GM19372 (cell line): ENCODE results near the gene TEN1.
A peak's percentile ranks its signal among the peaks of the same experiment; 100 is the strongest.
"Not testable (repeated sequence)": the region's sequence is repeated elsewhere in the genome, so short reads cannot be mapped to it uniquely, and the experiment has no call there.

Experiments used
- ATAC-seq: cut with Tn5 transposase; IDR thresholded peaks from one replicate; pipeline ENCODE4 v1.9.1; 2021; ENCODE audit warnings: mild to moderate bottlenecking, low read depth, moderate library complexity; ENCODE audit not compliant: unreplicated experiment

The TEN1 gene

GRCh38 chr17:75978938-75979704 is at the start of gene TEN1, which contains the start of gene ACOX1:
TEN1 (plus strand) TSS chr17:75979240; CDS start chr17:75986193, 6,953 bp downstream.
ACOX1 (minus strand) TSS chr17:75979166; CDS start chr17:75979073, 93 bp downstream.
- ATAC-seq = peak; percentile 87

- no peak for ATAC-seq
These were observed 48.0 kb upstream of the TEN1 start for GRCh38 chr17:75931062-75931461.

GRCh38 chr17:75932852-75933251 is 46.2 kb upstream of the TEN1 start:
- ATAC-seq = no peak

- no peak for ATAC-seq
These were observed 45.2 kb upstream of the TEN1 start for GRCh38 chr17:75933808-75934207.

- ATAC-seq = no peak
These were observed 41.4 kb upstream of the TEN1 start for GRCh38 chr17:75937652-75938051.

GRCh38 chr17:75940727-75941441 is 38.2 kb upstream of the TEN1 start, which contains the start of gene FBF1:
FBF1 (minus strand) TSS chr17:75941042; CDS start chr17:75938149, 2,893 bp downstream.
- peak; percentile 99 for ATAC-seq

- ATAC-seq = no peak
These were observed 37.6 kb upstream of the TEN1 start for GRCh38 chr17:75941442-75941819.

- ATAC-seq = no peak
These were observed 36.6 kb upstream of the TEN1 start for GRCh38 chr17:75942473-75942872.

- ATAC-seq = no peak
These were observed 35.5 kb upstream of the TEN1 start for GRCh38 chr17:75943491-75943890.

GRCh38 chr17:75945211-75945610 is 33.8 kb upstream of the TEN1 start:
- no peak for ATAC-seq

- no peak for ATAC-seq
These were observed 28.6 kb upstream of the TEN1 start for GRCh38 chr17:75950421-75950820.

- no peak for ATAC-seq
These were observed 28.0 kb upstream of the TEN1 start for GRCh38 chr17:75950855-75951554.

- no peak for ATAC-seq
These were observed 19.8 kb upstream of the TEN1 start for GRCh38 chr17:75959051-75959838.

- ATAC-seq = no peak
These were observed 19.1 kb upstream of the TEN1 start for GRCh38 chr17:75959839-75960511.

- no peak for ATAC-seq
These were observed 13.6 kb upstream of the TEN1 start for GRCh38 chr17:75965468-75965867.

GRCh38 chr17:75969044-75969443 is 10.0 kb upstream of the TEN1 start:
- not testable (repeated sequence) for ATAC-seq

GRCh38 chr17:75970011-75970523 is 9.0 kb upstream of the TEN1 start:
- no peak for ATAC-seq

- no peak for ATAC-seq
These were observed 8.4 kb upstream of the TEN1 start for GRCh38 chr17:75970626-75971025.

GRCh38 chr17:75975187-75975586 is 3.9 kb upstream of the TEN1 start:
- not testable (repeated sequence) for ATAC-seq
